Activated gamma-delta T cell treated with Interleukin-2 at 50 U/mL for 16 hours (primary cell): ENCODE results near the gene ELOA.
"Not testable (repeated sequence)": the region's sequence is repeated elsewhere in the genome, so short reads cannot be mapped to it uniquely, and the experiment has no call there.

ENCODE experiments used
- DNase-seq: peaks from one replicate; pipeline ENCODE4 v3.0.0-alpha.2; 2020

The ELOA gene

GRCh38 chr1:23736437-23737134 is 6.7 kb upstream of the ELOA start:
- DNase-seq: no peak

GRCh38 chr1:23741609-23742008 is 1.7 kb upstream of the ELOA start:
- DNase-seq: no peak

GRCh38 chr1:23742670-23743286 is 493 bp upstream of the ELOA start:
- DNase-seq: peak; percentile 15

GRCh38 chr1:23745515-23745914 is 2.2 kb downstream of the ELOA start:
- DNase-seq: no peak

- DNase-seq: no peak
These were observed 4.7 kb downstream of the ELOA start for GRCh38 chr1:23748016-23748415.

- no peak for DNase-seq
These were observed 8.0 kb downstream of the ELOA start for GRCh38 chr1:23751050-23751814.

GRCh38 chr1:23751815-23752200 is 8.5 kb downstream of the ELOA start:
- DNase-seq: no peak

- no peak for DNase-seq
These were observed 9.6 kb downstream of the ELOA start for GRCh38 chr1:23752909-23753308.

GRCh38 chr1:23756676-23757075 is 13.4 kb downstream of the ELOA start:
- no peak for DNase-seq

GRCh38 chr1:23757812-23758211 is 14.5 kb downstream of the ELOA start:
- DNase-seq: no peak

GRCh38 chr1:23759277-23759676 is 16.0 kb downstream of the ELOA start:
- DNase-seq: no peak

GRCh38 chr1:23763041-23763577 is 19.8 kb downstream of the ELOA start:
- DNase-seq: no peak

- no peak for DNase-seq
These were observed 25.5 kb downstream of the ELOA start for GRCh38 chr1:23768733-23769132.

GRCh38 chr1:23772049-23772853 is 29.0 kb downstream of the ELOA start:
- DNase-seq: peak; percentile 88

- DNase-seq: no peak
These were observed 29.6 kb downstream of the ELOA start for GRCh38 chr1:23772854-23773242.

- DNase-seq: no peak
These were observed 31.1 kb downstream of the ELOA start for GRCh38 chr1:23774174-23774880.

- DNase-seq: no peak
These were observed 32.9 kb downstream of the ELOA start for GRCh38 chr1:23776217-23776616.

GRCh38 chr1:23777979-23778814 is 34.9 kb downstream of the ELOA start, which contains the start of gene PITHD1:
TSS of gene PITHD1 (plus strand) at chr1:23778418. CDS start at chr1:23778516, 98 bp downstream.
- DNase-seq: peak; percentile 67

GRCh38 chr1:23779826-23780371 is 36.6 kb downstream of the ELOA start:
- DNase-seq: no peak

- DNase-seq: not testable (repeated sequence)
These were observed 39.9 kb downstream of the ELOA start for GRCh38 chr1:23783141-23783540.

- no peak for DNase-seq
These were observed 41.6 kb downstream of the ELOA start for GRCh38 chr1:23784846-23785245.
